Suprapubic skin (tissue), 4 donors: ENCODE results near the gene TRAF3IP1. TPM values are rescaled to one million over a fixed set of nuclear protein-coding genes. Genes with fewer than 3 reads are reported as not detected.
A peak's percentile ranks its signal among the peaks of the same experiment; 100 is the strongest.

ENCODE experiments used
- DNase-seq, 2 donors: peaks; one replicate each; pipeline ENCODE4 v3.0.0-alpha.2; 2019; ENCODE audit warnings: low spot score in 2 of 2
- H3K27ac ChIP-seq: fragments of 200-600 bp; sonication (generic); one replicate; pipeline ENCODE4 v1.5.1; 2019
- H3K27me3 ChIP-seq: fragments of 200-600 bp; sonication (generic); one replicate; pipeline ENCODE4 v1.5.1; 2019
- H3K36me3 ChIP-seq: fragments of 200-600 bp; sonication (generic); one replicate; pipeline ENCODE4 v1.5.1; 2019
- H3K4me1 ChIP-seq: fragments of 200-600 bp; sonication (generic); one replicate; pipeline ENCODE4 v1.5.1; 2019
- H3K4me3 ChIP-seq: fragments of 200-600 bp; sonication (generic); one replicate; pipeline ENCODE4 v1.5.1; 2019; ENCODE audit warnings: mild to moderate bottlenecking
- H3K9me3 ChIP-seq: fragments of 200-600 bp; sonication (generic); one replicate; pipeline ENCODE4 v1.5.1; 2019
- CTCF ChIP-seq, 2 donors: fragments of 200-600 bp in 1 of 2; fragments of 450-650 bp in 1 of 2; sonication (generic) in 1 of 2; IDR thresholded peaks; one replicate each; pipeline ENCODE4 v1.5.1; 2016 to 2019; ENCODE audit warnings: antibody characterized with exemption in 2 of 2, mild to moderate bottlenecking in 1 of 2, moderate library complexity in 1 of 2
- EP300 ChIP-seq: sonication (generic); formaldehyde crosslinking; IDR thresholded peaks from one replicate; pipeline ENCODE4 v1.6.1; 2017; ENCODE audit warnings: antibody characterized with exemption
- POLR2A ChIP-seq, 2 donors: fragments of 450-650 bp; IDR thresholded peaks; one replicate each; pipeline ENCODE4 v1.6.1; 2017; ENCODE audit warnings: antibody characterized with exemption in 2 of 2, mild to moderate bottlenecking in 2 of 2, moderate library complexity in 2 of 2
- POLR2AphosphoS5 ChIP-seq, 3 donors: sonication (generic); formaldehyde crosslinking; IDR thresholded peaks; one replicate each; pipeline ENCODE4 v1.6.1; 2017; ENCODE audit warnings: antibody characterized with exemption in 3 of 3
- WGBS: methylation state at CpG from one replicate; pipeline ENCODE4 v1.1.5; 2018; 5-methylcytosine and 5-hydroxymethylcytosine counted together
- total RNA-seq, 4 donors: library from RNA; depleted of rRNA; stranded (reverse); fragments of >200 nt; gene quantifications; one replicate each; pipeline ENCODE4 v1.1.0, GENCODE V29; 2016

TRAF3IP1 gene
- total RNA-seq, 4 donors from 2014 or later: 10.2 to 15.4 (median 10.6) TPM

- TF ChIP-seq EP300: no peak
- no peak for TF ChIP-seq POLR2A (IDR thresholded peaks at IDR 0.05)
- no peak for TF ChIP-seq POLR2AphosphoS5 (IDR thresholded peaks at IDR 0.05)
- no peak for TF ChIP-seq CTCF (IDR thresholded peaks at IDR 0.05)
- Histone ChIP-seq H3K27ac (no peak overlapping the region), H3K4me1 (no peaks in the 10 kb centered on the region), H3K4me3 (no peak overlapping the region), H3K9me3 (no peaks in the 10 kb centered on the region), H3K36me3 (peaks cover 47% of the 10 kb centered on the region), H3K27me3 (no peaks in the 10 kb centered on the region)
- 90% methylated on average over 9 of the region's 9 CpGs for WGBS
- no peak for DNase-seq
These were observed 32.0 kb downstream of the TRAF3IP1 start for GRCh38 chr2:238352361-238352760.

DNA sequence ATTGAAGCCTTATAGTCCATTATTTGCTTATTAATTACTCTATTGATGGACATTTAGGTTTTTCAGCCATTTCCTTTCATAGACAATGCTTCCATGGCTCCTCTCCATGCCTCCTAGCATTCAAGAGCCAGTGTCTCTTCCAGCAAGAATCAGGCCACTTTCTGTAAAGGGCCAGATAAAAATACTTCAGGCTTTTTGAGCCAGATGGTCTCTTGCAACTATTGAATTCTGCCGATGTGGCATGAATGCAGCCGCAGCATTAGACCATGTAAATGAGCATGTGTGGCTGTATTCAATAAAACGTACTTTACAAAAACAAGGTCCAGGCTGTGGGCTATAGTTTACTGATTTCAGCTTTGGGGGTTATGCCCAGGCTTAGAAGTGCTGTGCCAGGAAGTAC, 38.5 kb downstream of the TRAF3IP1 start:
- TF ChIP-seq EP300 (no peak), POLR2AphosphoS5 (IDR thresholded peaks at IDR 0.05) (no peak), POLR2A (IDR thresholded peaks at IDR 0.05) (no peak), CTCF (IDR thresholded peaks at IDR 0.05) (no peak)
- WGBS: 89% methylated on average over 3 of the region's 3 CpGs
- Histone ChIP-seq H3K4me1 (peaks cover 4% of the 10 kb centered on the region), H3K27me3 (no peaks in the 10 kb centered on the region), H3K9me3 (no peaks in the 10 kb centered on the region), H3K36me3 (peaks cover 33% of the 10 kb centered on the region), H3K4me3 (no peak overlapping the region), H3K27ac (no peak overlapping the region)
- no peak for DNase-seq

GRCh38 chr2:238359403-238359802, 39.1 kb downstream of the TRAF3IP1 start:
- Histone ChIP-seq H3K36me3 (peaks cover 27% of the 10 kb centered on the region), H3K4me3 (no peak overlapping the region), H3K27ac (no peak overlapping the region), H3K9me3 (no peaks in the 10 kb centered on the region), H3K27me3 (no peaks in the 10 kb centered on the region), H3K4me1 (peaks cover 4% of the 10 kb centered on the region)
- no peak for DNase-seq
- TF ChIP-seq CTCF (IDR thresholded peaks at IDR 0.05): no peak
- TF ChIP-seq POLR2AphosphoS5 (IDR thresholded peaks at IDR 0.05): no peak
- TF ChIP-seq POLR2A (IDR thresholded peaks at IDR 0.05): no peak
- no peak for TF ChIP-seq EP300
- WGBS: 86% methylated on average over 3 of the region's 3 CpGs

GRCh38 chr2:238361877-238362276, 41.6 kb downstream of the TRAF3IP1 start:
- H3K4me1 ChIP-seq: peaks cover 4% of the 10 kb centered on the region
- peaks cover 16% of the 10 kb centered on the region for H3K36me3 ChIP-seq
- no peak overlapping the region for H3K27ac ChIP-seq
- no peaks in the 10 kb centered on the region for H3K27me3 ChIP-seq
- no peak overlapping the region for H3K4me3 ChIP-seq
- 93% methylated on average over 9 of the region's 9 CpGs for WGBS
- no peak for TF ChIP-seq EP300
- no peaks in the 10 kb centered on the region for H3K9me3 ChIP-seq
- no peak for DNase-seq

- Histone ChIP-seq H3K27me3 (no peaks in the 10 kb centered on the region), H3K36me3 (peaks cover 14% of the 10 kb centered on the region), H3K9me3 (no peaks in the 10 kb centered on the region), H3K27ac (no peak overlapping the region), H3K4me1 (peaks cover 2% of the 10 kb centered on the region), H3K4me3 (no peak overlapping the region)
- no peak for DNase-seq
- no peak for TF ChIP-seq POLR2AphosphoS5 (IDR thresholded peaks at IDR 0.05)
- 67% methylated on average over 7 of the region's 7 CpGs for WGBS
These were observed 42.3 kb downstream of the TRAF3IP1 start for GRCh38 chr2:238362626-238363025.

DNA sequence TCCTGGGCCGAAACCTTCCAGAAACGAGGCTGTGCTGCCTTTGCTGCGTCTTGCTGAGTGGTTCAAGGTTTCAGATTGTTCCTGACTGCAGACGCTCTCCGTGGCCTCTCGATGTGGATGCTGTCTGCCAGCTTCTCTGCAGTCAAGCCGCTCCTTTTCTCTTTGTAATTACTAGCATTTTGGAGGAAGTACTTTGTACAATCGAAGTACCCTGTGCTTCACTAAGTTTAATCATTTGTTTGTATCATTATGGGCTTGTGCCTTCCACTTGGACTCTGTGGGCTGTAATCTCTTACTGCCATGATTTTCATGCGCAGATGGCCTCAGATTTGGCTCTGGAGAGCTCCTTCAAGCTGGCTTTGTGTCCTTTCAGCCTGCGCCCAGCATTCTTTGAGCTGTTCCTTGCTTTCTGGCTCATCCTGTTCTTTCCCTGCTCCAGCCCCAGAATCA, 49.3 kb downstream of the TRAF3IP1 start:
- no peak for DNase-seq
- peaks cover 3% of the 10 kb centered on the region for H3K4me1 ChIP-seq
- WGBS: 65% methylated on average over 10 of the region's 10 CpGs
- no peaks in the 10 kb centered on the region for H3K9me3 ChIP-seq
- no peak overlapping the region for H3K4me3 ChIP-seq
- H3K27me3 ChIP-seq: no peaks in the 10 kb centered on the region
- TF ChIP-seq EP300: no peak
- TF ChIP-seq POLR2AphosphoS5 (IDR thresholded peaks at IDR 0.05): no peak
- TF ChIP-seq POLR2A (IDR thresholded peaks at IDR 0.05): no peak
- no peak for TF ChIP-seq CTCF (IDR thresholded peaks at IDR 0.05)
- peak overlapping the region; percentile 40 for H3K27ac ChIP-seq
- no peaks in the 10 kb centered on the region for H3K36me3 ChIP-seq
